ENCODE data around the gene CD276.

- TF ChIP-seq CTCF (conservative IDR thresholded peaks at IDR 0.05): no peak
- TF ChIP-seq ZFX (IDR thresholded peaks at IDR 0.05): no peak
Observed at GRCh38 chr15:73650416-73651126, 33.6 kb upstream of the CD276 start.

Measured in C4-2B (cell line).